Measurements from ENCODE around the gene OR10J4.

DNA sequence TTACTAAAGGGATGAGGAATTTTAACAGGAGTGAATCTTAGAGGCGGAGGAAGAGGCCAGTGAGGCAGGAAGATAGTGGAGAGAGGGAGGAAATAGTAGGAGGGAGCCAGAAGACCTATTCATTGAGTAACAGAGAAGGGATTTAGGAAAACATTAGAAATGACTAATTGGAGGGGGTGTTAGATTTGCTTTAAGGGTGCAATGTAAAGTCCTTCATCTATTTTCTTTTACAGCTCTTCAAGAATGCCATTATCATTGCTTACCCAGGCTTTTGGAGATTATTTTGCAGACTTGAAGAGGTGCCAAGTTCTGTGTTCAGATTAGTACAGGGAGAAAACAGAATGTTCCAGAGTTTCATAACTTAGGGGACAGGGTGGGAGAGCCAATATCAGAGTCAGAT is 41.3 kb downstream of the OR10J4 start:
- TF ChIP-seq, protein P1, sequence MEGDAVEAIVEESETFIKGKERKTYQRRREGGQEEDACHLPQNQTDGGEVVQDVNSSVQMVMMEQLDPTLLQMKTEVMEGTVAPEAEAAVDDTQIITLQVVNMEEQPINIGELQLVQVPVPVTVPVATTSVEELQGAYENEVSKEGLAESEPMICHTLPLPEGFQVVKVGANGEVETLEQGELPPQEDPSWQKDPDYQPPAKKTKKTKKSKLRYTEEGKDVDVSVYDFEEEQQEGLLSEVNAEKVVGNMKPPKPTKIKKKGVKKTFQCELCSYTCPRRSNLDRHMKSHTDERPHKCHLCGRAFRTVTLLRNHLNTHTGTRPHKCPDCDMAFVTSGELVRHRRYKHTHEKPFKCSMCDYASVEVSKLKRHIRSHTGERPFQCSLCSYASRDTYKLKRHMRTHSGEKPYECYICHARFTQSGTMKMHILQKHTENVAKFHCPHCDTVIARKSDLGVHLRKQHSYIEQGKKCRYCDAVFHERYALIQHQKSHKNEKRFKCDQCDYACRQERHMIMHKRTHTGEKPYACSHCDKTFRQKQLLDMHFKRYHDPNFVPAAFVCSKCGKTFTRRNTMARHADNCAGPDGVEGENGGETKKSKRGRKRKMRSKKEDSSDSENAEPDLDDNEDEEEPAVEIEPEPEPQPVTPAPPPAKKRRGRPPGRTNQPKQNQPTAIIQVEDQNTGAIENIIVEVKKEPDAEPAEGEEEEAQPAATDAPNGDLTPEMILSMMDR (IDR thresholded peaks at IDR 0.05): no peak
- TF ChIP-seq EP300 (IDR thresholded peaks at IDR 0.05; ENCODE audit: borderline replicate concordance in 1 of 2, low read depth in 1 of 2, low read length in 1 of 2) (no peak), USF1 (IDR thresholded peaks at IDR 0.05; ENCODE audit: borderline replicate concordance, low read depth) (no peak), JUND (IDR thresholded peaks at IDR 0.05) (no peak), EZH2phosphoT487 (IDR thresholded peaks at IDR 0.05; ENCODE audit: borderline replicate concordance, low read depth) (no peak)

Data from SK-N-SH (cell line).